Right lobe of liver (tissue), 6 donors: ENCODE measurements around the gene RBKS. TPM values are rescaled to one million over a fixed set of nuclear protein-coding genes. Genes with fewer than 3 reads are reported as not detected.
"Not testable (repeated sequence)": the region's sequence is repeated elsewhere in the genome, so short reads cannot be mapped to it uniquely, and the experiment has no call there.

Experiments
- ATAC-seq, 4 donors: fragments of 200-7000 bp; cut with Tn5 transposase; one replicate each; pipeline ENCODE4 v1.9.1; 2020; ENCODE audit warnings: mild to moderate bottlenecking in 4 of 4, moderate library complexity in 4 of 4
- DNase-seq, 3 donors: peaks; one replicate each; pipeline ENCODE4 v3.0.0-alpha.2; 2020
- H3K27ac ChIP-seq, 3 donors: fragments of 200-600 bp; one replicate each; pipeline ENCODE4 v1.8.0; 2022
- H3K27me3 ChIP-seq, 2 donors: fragments of 200-600 bp; one replicate each; pipeline ENCODE4 v1.8.0; 2022
- H3K36me3 ChIP-seq, 4 donors: fragments of 200-600 bp; sonication (generic) in 1 of 4; one replicate each; pipeline versions ENCODE4 v1.5.1 to v1.8.0; 2017 to 2022; ENCODE audit warnings: control low read depth in 1 of 4
- H3K4me1 ChIP-seq, 4 donors: fragments of 200-600 bp; sonication (generic) in 1 of 4; one replicate each; pipeline versions ENCODE4 v1.5.1 to v1.8.0; 2017 to 2022; ENCODE audit warnings: control low read depth in 1 of 4
- H3K4me3 ChIP-seq, 3 donors: fragments of 200-600 bp; one replicate each; pipeline ENCODE4 v1.8.0; 2022
- H3K9me3 ChIP-seq, 4 donors: fragments of 200-600 bp; sonication (generic) in 1 of 4; one replicate each; pipeline versions ENCODE4 v1.5.1 to v1.8.0; 2017 to 2022; ENCODE audit warnings: control low read depth in 1 of 4
- CTCF ChIP-seq, 4 donors: fragments of 200-600 bp in 3 of 4; fragments of 450-650 bp in 1 of 4; IDR thresholded peaks; one replicate each; pipeline versions ENCODE4 v1.5.1 to v1.8.0; 2016 to 2022; ENCODE audit warnings: antibody characterized with exemption in 4 of 4, mild to moderate bottlenecking in 2 of 4
- POLR2A ChIP-seq: fragments of 450-650 bp; IDR thresholded peaks from one replicate; pipeline ENCODE4 v1.6.1; 2017; ENCODE audit warnings: antibody characterized with exemption, mild to moderate bottlenecking
- WGBS: methylation state at CpG from one replicate; pipeline ENCODE4 v1.1.6; 2018; ENCODE audit warnings: low coverage, low lambda C conversion rate; ENCODE audit not compliant: insufficient coverage; ENCODE audit errors: missing lambda C conversion rate; 5-methylcytosine and 5-hydroxymethylcytosine counted together
- intact Hi-C, 2 donors: fragments of 100-400 bp; cut with DNase I; formaldehyde crosslinking; loops; one replicate each; pipeline versions ENCODE4 v1.11.2 to v1.14.1; 2022
- total RNA-seq, 6 experiments: library from RNA; depleted of rRNA in 2 of 6; stranded (reverse); fragments of >200 nt in 2 of 6; fragmentation: NEBNext Ultra II Directional in 3 of 6; extraction: Animal tissue kit (Norgen Biotek cat#: 25700) in 3 of 6; gene quantifications; one replicate each; pipeline versions ENCODE4 v1.1.0 to v1.2.4, GENCODE V29; 2016 to 2023
- donor health status: DM: no; HTN: yes; CAD: no.
- donor health status: DM: no; HTN: no; CAD: no.
- donor health status: DM: no; HTN: no; CAD: no.
- donor health status: DM: no; HTN: yes; CAD: no.
- donor health status: DM: no; HTN: yes; CAD: no.

Gene RBKS
- total RNA-seq, 6 experiments from 2014 or later = 13.5 to 18.6 (median 16.0) TPM

DNA sequence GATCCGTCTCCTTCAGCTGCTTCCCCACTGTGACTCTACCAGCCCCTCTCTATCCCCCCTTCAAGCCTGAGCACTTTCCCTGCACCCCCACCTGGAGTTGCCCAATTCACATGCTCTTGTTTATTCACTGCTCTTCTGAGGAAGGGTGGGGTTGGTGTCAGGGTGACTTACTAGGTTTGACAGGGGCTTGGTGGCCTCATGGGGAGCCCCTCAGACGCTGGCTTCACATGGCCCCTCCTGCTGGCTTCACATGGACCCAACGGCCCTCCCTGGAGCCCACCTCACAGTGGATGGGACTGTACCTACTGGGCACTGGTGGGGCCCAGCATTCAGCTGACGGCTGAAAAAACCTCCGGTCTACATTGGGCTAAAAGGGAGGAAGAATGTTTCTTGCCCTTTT is 135.4 kb downstream of the RBKS start:
- no peak for DNase-seq
- no peaks in the 10 kb centered on the region for H3K9me3 ChIP-seq
- H3K4me3 ChIP-seq = no peak overlapping the region
- H3K27ac ChIP-seq = peak overlapping the region in 2 of 3 donors; percentile 56 to 88
- TF ChIP-seq POLR2A (no peak), CTCF (IDR thresholded peaks at IDR 0.05) (no peak)
- no peaks in the 10 kb centered on the region for H3K27me3 ChIP-seq
- intact Hi-C loops = no loop called here
- WGBS = 73% methylated on average over 4 of the region's 5 CpGs
- ATAC-seq = no peak
- H3K4me1 ChIP-seq = peaks cover 0 to 40% (median 11%) of the 10 kb centered on the region in 4 donors
- H3K36me3 ChIP-seq = no peaks in the 10 kb centered on the region

DNA sequence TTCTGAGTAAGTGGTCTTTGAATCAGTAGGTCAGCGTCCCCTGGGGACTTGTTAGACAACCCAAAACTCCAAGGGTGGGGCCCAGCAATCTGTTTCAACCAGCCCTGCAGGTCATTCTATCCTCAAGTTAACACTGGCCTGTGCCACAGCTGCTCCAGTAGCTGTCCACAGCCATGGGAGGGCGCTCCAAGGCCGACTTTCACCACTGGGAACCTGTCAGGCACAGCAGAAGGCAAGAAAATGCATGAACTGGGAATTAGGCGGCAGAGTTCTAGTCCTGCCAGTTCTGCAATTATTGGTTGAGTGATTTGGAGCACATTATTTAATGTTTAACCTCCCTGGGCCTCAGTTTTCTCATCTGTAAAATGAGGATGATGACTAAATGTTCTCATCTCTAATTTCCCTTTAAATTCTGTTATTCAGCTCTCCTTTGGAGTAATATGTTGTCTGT is 136.0 kb downstream of the RBKS start:
- Histone ChIP-seq H3K27me3 (no peaks in the 10 kb centered on the region), H3K4me1 (peaks cover 0 to 40% (median 11%) of the 10 kb centered on the region in 4 donors), H3K27ac (peak overlapping the region in 2 of 3 donors; percentile 88), H3K4me3 (peak overlapping the region in 1 of 3 donors; percentile 42), H3K36me3 (no peaks in the 10 kb centered on the region), H3K9me3 (no peaks in the 10 kb centered on the region)
- TF ChIP-seq POLR2A (no peak), CTCF (IDR thresholded peaks at IDR 0.05) (peak; percentile 75 to 86 (median 84))
- 40% methylated on average over 3 of the region's 4 CpGs for whole genome bisulfite sequencing
- ATAC-seq = peak; percentile 76 to 86 (median 80)
- peak; percentile 82 to 88 (median 84) for DNase-seq
- intact Hi-C loops = no loop called here

GRCh38 chr2:27752551-27753237 is 137.5 kb downstream of the RBKS start:
- ATAC-seq = peak; percentile 68 to 82 (median 76)

GRCh38 chr2:27751377-27751776 is 138.8 kb downstream of the RBKS start:
- no peak overlapping the region for H3K27ac ChIP-seq
- no CpG with 5 or more reads among the region's 6 CpGs for WGBS
- H3K27me3 ChIP-seq = no peaks in the 10 kb centered on the region

More at GRCh38 chr2:27752551-27753237, 137.5 kb downstream of the RBKS start:
- peak in 1 of 3 donors; percentile 54 for DNase-seq
- peak; percentile 40 for TF ChIP-seq POLR2A
- no peak for TF ChIP-seq CTCF (IDR thresholded peaks at IDR 0.05)
- Histone ChIP-seq H3K4me1 (peaks cover 0 to 40% (median 11%) of the 10 kb centered on the region in 4 donors), H3K4me3 (peak overlapping the region; percentile 42 to 62 (median 48)), H3K9me3 (no peaks in the 10 kb centered on the region), H3K27me3 (no peaks in the 10 kb centered on the region), H3K27ac (peak overlapping the region; percentile 88 to 94 (median 88)), H3K36me3 (no peaks in the 10 kb centered on the region)
- intact Hi-C loops = no loop called here
- WGBS = 37% methylated on average over 10 of the region's 16 CpGs

GRCh38 chr2:27748803-27749554 is 141.2 kb downstream of the RBKS start:
- ATAC-seq, H3K27ac ChIP-seq, H3K27me3 ChIP-seq, H3K9me3 ChIP-seq, DNase-seq, H3K36me3 ChIP-seq, intact Hi-C loops, H3K4me3 ChIP-seq: not testable (repeated sequence)
- H3K4me1 ChIP-seq = peaks cover 0 to 24% (median 8%) of the 10 kb centered on the region in 4 donors
- WGBS = 84% methylated on average over 2 of the region's 2 CpGs

More at GRCh38 chr2:27751377-27751776, 138.8 kb downstream of the RBKS start:
- Histone ChIP-seq H3K4me3 (no peak overlapping the region), H3K4me1 (peaks cover 0 to 37% (median 12%) of the 10 kb centered on the region in 4 donors), H3K36me3 (no peaks in the 10 kb centered on the region), H3K9me3 (no peaks in the 10 kb centered on the region)
- ATAC-seq (no peak), DNase-seq (no peak)
- intact Hi-C loops = no loop called here
- TF ChIP-seq CTCF (IDR thresholded peaks at IDR 0.05) (no peak), POLR2A (no peak)
